ENCODE measurements around the gene PHACTR3. TPM values are rescaled to one million over a fixed set of nuclear protein-coding genes. Genes with fewer than 3 reads are reported as not detected.

PHACTR3 gene
- total RNA-seq, 1 experiment from 2014 or later = 0.11 TPM

DNA sequence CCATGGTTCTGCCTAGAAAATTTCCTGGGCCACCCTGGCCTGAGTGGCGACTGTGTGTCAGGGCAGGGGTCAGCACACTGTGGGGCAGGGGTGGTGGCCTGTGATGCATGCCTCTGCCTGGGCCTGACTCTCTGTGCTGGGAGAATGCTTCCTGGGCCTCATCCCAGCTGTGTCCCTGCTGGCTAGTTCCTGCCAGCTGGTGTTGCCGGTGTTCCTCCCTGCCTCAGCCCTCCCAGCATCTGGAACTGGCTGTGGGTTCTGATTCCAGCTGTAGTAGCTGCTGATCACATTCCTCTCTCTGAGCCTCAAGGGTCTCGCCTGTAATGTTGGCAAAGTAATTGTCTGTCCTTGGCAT, 227.6 kb downstream of the PHACTR3 start:
- peak in 1 of 2 experiments; percentile 43 for DNase-seq
- no peak for TF ChIP-seq CTCF (IDR thresholded peaks at IDR 0.05; ENCODE audit: insufficient read depth in 1 of 2, low read depth in 1 of 2, low read length in 1 of 2, severe bottlenecking in 1 of 2, unreplicated experiment in 1 of 2)
- Mint-ChIP-seq H3K27me3 (ENCODE audit: insufficient read depth, unreplicated experiment) (peaks cover 8% of the 10 kb centered on the region), H3K4me1 (ENCODE audit: low read depth, unreplicated experiment) (peaks cover 7% of the 10 kb centered on the region), H3K27ac (ENCODE audit: unreplicated experiment) (no peak overlapping the region), H3K4me3 (ENCODE audit: unreplicated experiment) (no peak overlapping the region), H3K9me3 (ENCODE audit: unreplicated experiment) (no peaks in the 10 kb centered on the region), H3K36me3 (ENCODE audit: insufficient read depth, unreplicated experiment) (no peaks in the 10 kb centered on the region)
- Histone ChIP-seq H3K27me3 (replicated peaks; ENCODE audit: control insufficient read depth, insufficient read depth, low read length) (no peaks in the 10 kb centered on the region), H3K4me3 (ENCODE audit: low read depth, low read length) (no peak overlapping the region), H3K36me3 (ENCODE audit: control insufficient read depth, insufficient read depth, low read length) (no peaks in the 10 kb centered on the region), H3K4me1 (0 out of 2 replicates have a peak, but pooled peaks cover 7% of the 10 kb centered on the region), H3K9me3 (no peaks in the 10 kb centered on the region)
- ChIA-PET CTCF (interaction anchor here (0.8 kb wide), 1 partner anchor 18 kb away, joined by 3 read pairs; no protein-coding TSS in a partner anchor), POLR2A (no interaction called here)
- intact Hi-C loops (cut with micrococcal nuclease; ENCODE audit: unreplicated experiment) = loop anchor here (5.0 kb wide), 1 partner anchor 50 kb away; no protein-coding TSS in a partner anchor
- no TSS peak for BruUV-seq (replicated peaks)

GRCh38 chr20:59832406-59833363, 228.3 kb downstream of the PHACTR3 start:
- no peak for DNase-seq
- CTCF ChIA-PET = no interaction called here
- no peaks in the 10 kb centered on the region for H3K9me3 Mint-ChIP-seq (ENCODE audit: unreplicated experiment)
- Histone ChIP-seq H3K4me3 (ENCODE audit: low read depth, low read length) (no peak overlapping the region), H3K27me3 (replicated peaks; ENCODE audit: control insufficient read depth, insufficient read depth, low read length) (no peaks in the 10 kb centered on the region), H3K9me3 (no peaks in the 10 kb centered on the region), H3K4me1 (0 out of 2 replicates have a peak, but pooled peaks cover 7% of the 10 kb centered on the region), H3K36me3 (ENCODE audit: control insufficient read depth, insufficient read depth, low read length) (no peaks in the 10 kb centered on the region)
- intact Hi-C loops (cut with micrococcal nuclease; ENCODE audit: unreplicated experiment) = loop anchor here (5.0 kb wide), 1 partner anchor 50 kb away; no protein-coding TSS in a partner anchor
- H3K4me3 Mint-ChIP-seq (ENCODE audit: unreplicated experiment) = no peak overlapping the region
- peaks cover 7% of the 10 kb centered on the region for H3K4me1 Mint-ChIP-seq (ENCODE audit: low read depth, unreplicated experiment)
- peaks cover 8% of the 10 kb centered on the region for H3K27me3 Mint-ChIP-seq (ENCODE audit: insufficient read depth, unreplicated experiment)
- POLR2A ChIA-PET = no interaction called here
- TF ChIP-seq CTCF (IDR thresholded peaks at IDR 0.05; ENCODE audit: insufficient read depth in 1 of 2, low read depth in 1 of 2, low read length in 1 of 2, severe bottlenecking in 1 of 2, unreplicated experiment in 1 of 2) = no peak
- no peaks in the 10 kb centered on the region for H3K36me3 Mint-ChIP-seq (ENCODE audit: insufficient read depth, unreplicated experiment)
- no peak overlapping the region for H3K27ac Mint-ChIP-seq (ENCODE audit: unreplicated experiment)
- BruUV-seq (replicated peaks) = no TSS peak

- intact Hi-C loops (cut with micrococcal nuclease; ENCODE audit: unreplicated experiment) = no loop called here
- Histone ChIP-seq H3K36me3 (ENCODE audit: control insufficient read depth, insufficient read depth, low read length) (no peaks in the 10 kb centered on the region), H3K4me1 (0 out of 2 replicates have a peak, but pooled peaks cover 7% of the 10 kb centered on the region), H3K4me3 (ENCODE audit: low read depth, low read length) (no peak overlapping the region), H3K9me3 (no peaks in the 10 kb centered on the region), H3K27me3 (replicated peaks; ENCODE audit: control insufficient read depth, insufficient read depth, low read length) (no peaks in the 10 kb centered on the region)
- CTCF ChIA-PET = interaction anchor here (0.8 to 1.4 kb wide), 2 partner anchors 15 to 52 kb away, joined by 4 to 5 read pairs; no protein-coding TSS in a partner anchor
- POLR2A ChIA-PET = no interaction called here
- H3K36me3 Mint-ChIP-seq (ENCODE audit: insufficient read depth, unreplicated experiment) = no peaks in the 10 kb centered on the region
- no peaks in the 10 kb centered on the region for H3K9me3 Mint-ChIP-seq (ENCODE audit: unreplicated experiment)
- no peak for TF ChIP-seq CTCF (IDR thresholded peaks at IDR 0.05; ENCODE audit: insufficient read depth in 1 of 2, low read depth in 1 of 2, low read length in 1 of 2, severe bottlenecking in 1 of 2, unreplicated experiment in 1 of 2)
- no TSS peak for BruUV-seq (replicated peaks)
- H3K27me3 Mint-ChIP-seq (ENCODE audit: insufficient read depth, unreplicated experiment) = peaks cover 2% of the 10 kb centered on the region
- H3K27ac Mint-ChIP-seq (ENCODE audit: unreplicated experiment) = no peak overlapping the region
- H3K4me3 Mint-ChIP-seq (ENCODE audit: unreplicated experiment) = no peak overlapping the region
- no peak for DNase-seq
- H3K4me1 Mint-ChIP-seq (ENCODE audit: low read depth, unreplicated experiment) = peaks cover 4% of the 10 kb centered on the region
Measured at GRCh38 chr20:59835057-59835447, 230.7 kb downstream of the PHACTR3 start.
